IPS DF 4.7 (cell line): ENCODE measurements around the gene CDC42EP1.
A peak's percentile ranks its signal among the peaks of the same experiment; 100 is the strongest.
"Not testable (repeated sequence)": the region's sequence is repeated elsewhere in the genome, so short reads cannot be mapped to it uniquely, and the experiment has no call there.

Experiments
- DNase-seq: peaks from one replicate; pipeline ENCODE4 v3.0.0-alpha.2; 2013; ENCODE audit warnings: low spot score; ENCODE audit errors: extremely low read depth

Gene CDC42EP1

GRCh38 chr22:37578002-37578401 lies 17.7 kb downstream of the CDC42EP1 start:
- DNase-seq = no peak

- DNase-seq = no peak
These were observed 21.2 kb downstream of the CDC42EP1 start for GRCh38 chr22:37581504-37581903.

- DNase-seq = no peak
These were observed 22.2 kb downstream of the CDC42EP1 start for GRCh38 chr22:37582526-37582925.

GRCh38 chr22:37588546-37589215 lies 28.4 kb downstream of the CDC42EP1 start:
- DNase-seq = no peak

- DNase-seq = no peak
These were observed 29.4 kb downstream of the CDC42EP1 start for GRCh38 chr22:37589636-37590035.

- DNase-seq = not testable (repeated sequence)
These were observed 30.8 kb downstream of the CDC42EP1 start for GRCh38 chr22:37591081-37591480.

GRCh38 chr22:37591823-37592404 lies 31.6 kb downstream of the CDC42EP1 start:
- no peak for DNase-seq

GRCh38 chr22:37594237-37594636 lies 34.0 kb downstream of the CDC42EP1 start:
- no peak for DNase-seq

- no peak for DNase-seq
These were observed 38.9 kb downstream of the CDC42EP1 start for GRCh38 chr22:37599153-37599552.

- DNase-seq = no peak
These were observed 40.9 kb downstream of the CDC42EP1 start for GRCh38 chr22:37601203-37601539.

- peak; percentile 97 for DNase-seq
These were observed 41.5 kb downstream of the CDC42EP1 start for GRCh38 chr22:37601540-37602442.

GRCh38 chr22:37602546-37603277 lies 42.4 kb downstream of the CDC42EP1 start:
- not testable (repeated sequence) for DNase-seq

- DNase-seq = no peak
These were observed 43.8 kb downstream of the CDC42EP1 start for GRCh38 chr22:37604074-37604473.

- no peak for DNase-seq
These were observed 44.6 kb downstream of the CDC42EP1 start for GRCh38 chr22:37604875-37605274.

GRCh38 chr22:37607010-37607934 lies 47.0 kb downstream of the CDC42EP1 start:
- DNase-seq = peak; percentile 90

- DNase-seq = no peak
These were observed 47.7 kb downstream of the CDC42EP1 start for GRCh38 chr22:37607935-37608476.

- no peak for DNase-seq
These were observed 48.4 kb downstream of the CDC42EP1 start, which contains the start of gene GGA1 for GRCh38 chr22:37608477-37609239. Gene GGA1, plus strand, starts transcription at chr22:37608834. Its CDS starts 27 bp downstream, at chr22:37608861.

- no peak for DNase-seq
These were observed 49.2 kb downstream of the CDC42EP1 start for GRCh38 chr22:37609240-37610152.
